Uterus (tissue), 4 donors: ENCODE measurements around the gene GMEB2. TPM values are rescaled to one million over a fixed set of nuclear protein-coding genes. Genes with fewer than 3 reads are reported as not detected.
"Not testable (repeated sequence)": the region's sequence is repeated elsewhere in the genome, so short reads cannot be mapped to it uniquely, and the experiment has no call there.

Source experiments
- DNase-seq, 2 donors: peaks; one replicate each; pipeline ENCODE4 v3.0.0-alpha.2; 2019 to 2020
- H3K27ac ChIP-seq, 2 donors: fragments of 200-600 bp; sonication (generic); 1 replicate in 1 of 2; 2 replicates in 1 of 2; pipeline ENCODE4 v1.5.1; 2016 to 2018
- H3K27me3 ChIP-seq, 2 donors: fragments of 200-600 bp; sonication (generic); one replicate each; pipeline ENCODE4 v1.5.1; 2018 to 2019; ENCODE audit warnings: control low read depth in 1 of 2
- H3K36me3 ChIP-seq, 2 donors: fragments of 200-600 bp; sonication (generic); one replicate each; pipeline ENCODE4 v1.5.1; 2019; ENCODE audit warnings: control low read depth in 1 of 2
- H3K4me1 ChIP-seq, 2 donors: fragments of 200-600 bp; sonication (generic); one replicate each; pipeline ENCODE4 v1.5.1; 2018 to 2019; ENCODE audit warnings: control low read depth in 1 of 2
- H3K4me3 ChIP-seq, 2 donors: fragments of 200-600 bp; sonication (generic); 1 replicate in 1 of 2; 2 replicates in 1 of 2; pipeline ENCODE4 v1.5.1; 2018 to 2019; ENCODE audit warnings: mild to moderate bottlenecking in 1 of 2
- H3K9me3 ChIP-seq, 2 donors: fragments of 200-600 bp; sonication (generic); one replicate each; pipeline ENCODE4 v1.5.1; 2019; ENCODE audit warnings: control low read depth in 1 of 2
- POLR2A ChIP-seq, 2 donors: fragments of 450-650 bp; IDR thresholded peaks; one replicate each; pipeline ENCODE4 v1.6.1; 2016; ENCODE audit warnings: antibody characterized with exemption in 2 of 2, mild to moderate bottlenecking in 1 of 2, moderate library complexity in 1 of 2
- intact Hi-C: fragments of 100-400 bp; cut with DNase I; formaldehyde crosslinking; loops from one replicate; pipeline ENCODE4 v1.15.1; 2023; ENCODE audit warnings: low total_unique reads
- total RNA-seq, 4 donors: library from RNA; depleted of rRNA in 3 of 4; stranded (reverse); fragments of >200 nt in 3 of 4; gene quantifications; one replicate each; pipeline versions ENCODE4 v1.1.0 to v1.2.4, GENCODE V29; 2014 to 2023
- TF ChIP-seq, protein P1 (sequence below), 4 experiments: fragments of 200-600 bp in 2 of 4; fragments of 450-650 bp in 2 of 4; sonication (generic) in 2 of 4; IDR thresholded peaks; one replicate each; pipeline ENCODE4 v1.5.1; 2016 to 2019; ENCODE audit warnings: antibody characterized with exemption in 4 of 4, mild to moderate bottlenecking in 2 of 4, moderate library complexity in 1 of 4
- donor health status: DM: yes; HTN: yes; CAD: no.

GMEB2 gene
- total RNA-seq, 4 donors from 2014 or later = 2.1 to 24.8 (median 11.5) TPM

DNA sequence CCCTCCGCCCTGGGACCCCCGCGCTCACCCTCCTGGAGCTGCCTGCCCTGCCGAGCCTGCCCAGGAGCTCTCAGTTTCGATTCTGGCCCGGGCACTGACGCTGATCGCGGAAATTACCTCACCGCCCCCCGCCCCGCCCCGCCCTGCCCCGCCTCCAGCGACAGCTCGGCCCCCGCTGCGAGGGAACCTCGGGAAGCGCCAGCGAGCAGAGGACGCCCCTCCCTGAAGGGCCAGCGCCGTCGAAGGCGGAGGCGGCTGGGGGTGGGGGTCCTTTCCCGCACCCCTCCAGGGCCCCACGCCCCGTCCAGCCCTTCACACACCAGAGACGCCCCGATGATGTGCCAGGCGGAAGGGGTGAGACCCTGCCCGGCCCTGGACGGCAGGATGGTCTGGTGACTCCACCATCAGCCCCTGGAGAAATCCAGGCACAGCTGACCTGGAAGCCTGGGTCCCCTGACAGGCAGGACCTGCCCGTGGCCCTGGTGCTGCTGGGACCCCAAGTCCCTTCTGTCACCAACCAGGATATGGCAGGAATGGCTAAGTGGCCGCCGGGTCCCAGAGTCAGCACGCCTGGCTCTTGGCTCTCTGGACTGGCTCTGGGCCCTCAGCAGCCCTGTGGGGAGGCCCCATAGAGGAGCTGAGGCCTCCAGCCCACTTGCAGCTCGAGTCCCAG is 52.6 kb downstream of the GMEB2 start, which contains the start of gene HELZ2:
TSS of gene HELZ2 (minus strand) at position 84 of the 673 bp plus-strand sequence. CDS start 1,854 bp downstream, outside the sequence.
- Histone ChIP-seq H3K9me3 (no peaks in the 10 kb centered on the region), H3K27me3 (no peaks in the 10 kb centered on the region), H3K4me1 (peaks cover 0 to 6% of the 10 kb centered on the region in 2 donors), H3K4me3 (peak within 1 kb of the TSS; percentile 63 to 85), H3K27ac (peak within 1 kb of the TSS; percentile 63 to 78), H3K36me3 (no peaks in the 10 kb centered on the region)
- peak; percentile 78 to 79 for DNase-seq
- intact Hi-C loops = no loop called here
- peak in 1 of 2 donors; percentile 41 for TF ChIP-seq POLR2A (IDR thresholded peaks at IDR 0.05)
- TF ChIP-seq, protein P1, sequence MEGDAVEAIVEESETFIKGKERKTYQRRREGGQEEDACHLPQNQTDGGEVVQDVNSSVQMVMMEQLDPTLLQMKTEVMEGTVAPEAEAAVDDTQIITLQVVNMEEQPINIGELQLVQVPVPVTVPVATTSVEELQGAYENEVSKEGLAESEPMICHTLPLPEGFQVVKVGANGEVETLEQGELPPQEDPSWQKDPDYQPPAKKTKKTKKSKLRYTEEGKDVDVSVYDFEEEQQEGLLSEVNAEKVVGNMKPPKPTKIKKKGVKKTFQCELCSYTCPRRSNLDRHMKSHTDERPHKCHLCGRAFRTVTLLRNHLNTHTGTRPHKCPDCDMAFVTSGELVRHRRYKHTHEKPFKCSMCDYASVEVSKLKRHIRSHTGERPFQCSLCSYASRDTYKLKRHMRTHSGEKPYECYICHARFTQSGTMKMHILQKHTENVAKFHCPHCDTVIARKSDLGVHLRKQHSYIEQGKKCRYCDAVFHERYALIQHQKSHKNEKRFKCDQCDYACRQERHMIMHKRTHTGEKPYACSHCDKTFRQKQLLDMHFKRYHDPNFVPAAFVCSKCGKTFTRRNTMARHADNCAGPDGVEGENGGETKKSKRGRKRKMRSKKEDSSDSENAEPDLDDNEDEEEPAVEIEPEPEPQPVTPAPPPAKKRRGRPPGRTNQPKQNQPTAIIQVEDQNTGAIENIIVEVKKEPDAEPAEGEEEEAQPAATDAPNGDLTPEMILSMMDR (IDR thresholded peaks at IDR 0.05) = no peak

DNA sequence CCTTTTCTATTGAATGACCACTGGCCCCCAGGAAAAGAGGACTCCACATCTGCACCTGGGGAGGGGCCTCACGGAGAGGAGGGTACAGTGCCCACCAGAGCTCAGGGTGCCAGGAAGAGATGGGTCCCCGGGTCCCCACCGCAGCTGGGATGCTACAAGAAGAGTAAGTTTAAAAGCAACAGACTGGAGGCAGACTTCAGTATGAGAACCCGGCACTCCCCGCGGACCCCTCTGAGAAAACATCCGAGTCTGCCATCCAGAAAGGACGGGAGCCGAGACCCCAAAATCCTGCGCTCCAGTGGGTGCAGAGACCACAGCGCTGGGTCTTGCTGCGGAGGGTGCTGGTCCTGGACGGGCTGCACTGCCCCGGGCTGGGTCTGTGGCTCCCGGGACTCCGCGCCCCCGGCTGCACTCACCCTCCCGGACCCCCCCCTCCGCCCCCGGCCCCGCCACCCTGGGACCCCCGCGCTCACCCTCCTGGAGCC is 53.2 kb downstream of the GMEB2 start:
- DNase-seq = no peak
- intact Hi-C loops = no loop called here
- H3K4me1 ChIP-seq = peaks cover 0 to 6% of the 10 kb centered on the region in 2 donors
- H3K9me3 ChIP-seq = no peaks in the 10 kb centered on the region
- peak overlapping the region; percentile 63 to 78 for H3K27ac ChIP-seq
- TF ChIP-seq, protein P1 (IDR thresholded peaks at IDR 0.05) = no peak
- no peak for TF ChIP-seq POLR2A (IDR thresholded peaks at IDR 0.05)
- H3K36me3 ChIP-seq = no peaks in the 10 kb centered on the region
- peak overlapping the region; percentile 63 to 85 for H3K4me3 ChIP-seq
- H3K27me3 ChIP-seq = no peaks in the 10 kb centered on the region

DNA sequence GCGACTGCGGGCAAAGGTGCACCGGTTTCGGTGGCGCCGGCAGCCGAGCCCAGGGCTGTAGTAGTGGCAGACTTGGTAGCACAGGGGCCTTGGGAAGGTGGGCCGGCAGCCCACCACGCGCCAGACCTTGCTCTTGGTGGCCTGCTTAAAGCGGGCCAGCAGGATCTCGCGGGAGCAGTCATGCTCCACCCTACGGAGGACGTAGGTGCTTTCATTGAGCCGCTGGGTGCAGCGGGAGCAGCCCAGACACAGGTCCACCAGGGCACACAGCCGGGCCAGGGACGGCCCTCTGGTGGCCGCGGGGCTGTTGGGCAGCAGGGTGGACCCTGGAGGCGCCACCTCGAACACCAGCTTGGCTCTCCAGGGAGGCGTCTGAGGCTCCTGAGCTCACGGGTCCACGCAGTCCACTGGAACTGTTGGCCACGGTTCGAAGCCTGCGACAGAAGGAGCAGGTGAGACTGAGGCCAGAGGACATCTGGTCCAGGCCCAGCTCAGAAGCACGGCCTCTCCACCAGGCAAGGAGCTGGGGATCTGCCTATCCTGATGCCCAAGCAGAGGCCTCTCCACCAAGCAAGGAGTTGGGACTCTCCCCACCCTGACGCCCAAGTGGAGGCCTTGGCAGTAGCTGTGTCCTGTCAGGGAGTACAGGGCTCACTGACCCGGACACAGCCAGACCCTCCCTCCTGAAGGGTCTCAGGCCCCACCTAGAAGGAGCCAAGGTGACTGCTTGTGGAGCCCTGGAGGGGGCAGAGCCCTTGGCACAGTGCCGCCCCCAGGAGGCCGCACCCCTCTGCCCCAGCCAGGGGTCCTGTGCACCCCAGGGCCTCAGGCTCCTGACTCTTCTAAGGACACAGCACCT is 53.9 kb downstream of the GMEB2 start:
- DNase-seq = no peak
- Histone ChIP-seq H3K27me3 (no peaks in the 10 kb centered on the region), H3K4me1 (peaks cover 0 to 6% of the 10 kb centered on the region in 2 donors), H3K36me3 (no peaks in the 10 kb centered on the region), H3K9me3 (no peaks in the 10 kb centered on the region), H3K27ac (peak overlapping the region; percentile 63 to 78), H3K4me3 (peak overlapping the region; percentile 63 to 85)
- no peak for TF ChIP-seq POLR2A (IDR thresholded peaks at IDR 0.05)
- TF ChIP-seq, protein P1 (IDR thresholded peaks at IDR 0.05) = no peak
- intact Hi-C loops = no loop called here

DNA sequence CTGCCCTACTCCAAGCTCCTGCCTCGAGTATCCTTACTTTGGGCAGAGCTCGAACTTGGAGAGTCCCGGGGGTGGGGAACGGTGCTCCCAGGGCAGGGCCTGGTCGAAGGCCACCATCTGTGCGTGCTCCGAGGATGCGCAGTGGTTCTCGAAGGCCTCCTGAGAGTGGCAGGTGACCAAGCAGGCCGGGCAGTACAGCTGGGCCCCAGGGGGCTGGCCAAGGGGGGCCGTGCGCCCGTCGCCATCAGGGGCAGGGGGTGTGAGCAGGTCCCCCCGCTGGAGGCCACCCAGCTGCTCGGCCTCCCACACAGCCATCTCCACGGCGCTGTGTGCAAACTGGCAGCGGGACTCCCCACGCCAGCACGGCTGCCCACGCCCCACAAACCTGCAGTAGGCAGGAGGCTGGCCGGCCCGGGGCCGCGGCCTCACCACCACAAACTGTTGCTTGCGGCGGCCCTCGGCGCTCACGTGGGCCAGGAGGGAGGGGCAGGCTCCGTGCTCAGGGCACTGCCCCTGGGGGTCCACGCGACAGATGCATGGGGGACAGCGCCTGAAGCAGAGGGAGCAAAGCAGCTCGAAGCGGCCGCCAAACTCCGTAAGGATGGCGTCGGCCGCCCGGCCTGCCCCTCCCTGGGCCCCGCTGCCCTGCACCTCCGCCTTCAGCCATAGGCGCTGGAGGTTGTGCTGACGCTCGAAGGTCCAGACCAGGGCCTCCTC is 54.7 kb downstream of the GMEB2 start:
- intact Hi-C loops = no loop called here
- no peak overlapping the region for H3K27ac ChIP-seq

GRCh38 chr20:63571087-63571478 is 55.8 kb downstream of the GMEB2 start:
- H3K4me3 ChIP-seq, intact Hi-C loops, DNase-seq, H3K27me3 ChIP-seq, H3K9me3 ChIP-seq, H3K27ac ChIP-seq, H3K36me3 ChIP-seq, H3K4me1 ChIP-seq: not testable (repeated sequence)

More for the DNA sequence above, 54.7 kb downstream of the GMEB2 start:
- H3K9me3 ChIP-seq = no peaks in the 10 kb centered on the region
- TF ChIP-seq POLR2A (IDR thresholded peaks at IDR 0.05) = no peak
- TF ChIP-seq, protein P1 (IDR thresholded peaks at IDR 0.05) = no peak
- DNase-seq = no peak
- H3K4me1 ChIP-seq = peaks cover 0 to 6% of the 10 kb centered on the region in 2 donors
- H3K4me3 ChIP-seq = no peak overlapping the region
- no peaks in the 10 kb centered on the region for H3K27me3 ChIP-seq
- no peaks in the 10 kb centered on the region for H3K36me3 ChIP-seq
